NCI-H774 (cell line): Measurements from ENCODE around the gene BACH1.

ENCODE experiments used
- DNase-seq: peaks from one replicate; lab custom pipeline; 2025; lab: John Stamatoyannopoulos, UW

BACH1 gene

GRCh38 chr21:29293495-29293894 is 5.2 kb upstream of the BACH1 start:
- DNase-seq = no peak

GRCh38 chr21:29295066-29295650 is 3.6 kb upstream of the BACH1 start:
- DNase-seq = no peak

GRCh38 chr21:29296446-29296845 is 2.3 kb upstream of the BACH1 start:
- no peak for DNase-seq

GRCh38 chr21:29297483-29298347 is 1.0 kb upstream of the BACH1 start:
- no peak for DNase-seq

GRCh38 chr21:29299046-29299915 is 559 bp downstream of the BACH1 start:
- peak; percentile 37 for DNase-seq

- peak; percentile 49 for DNase-seq
Observed at GRCh38 chr21:29299916-29300806, 1.4 kb downstream of the BACH1 start.

- DNase-seq = no peak
Observed at GRCh38 chr21:29300807-29301138, 2.1 kb downstream of the BACH1 start.

GRCh38 chr21:29301691-29302090 is 3.0 kb downstream of the BACH1 start:
- no peak for DNase-seq

- no peak for DNase-seq
Observed at GRCh38 chr21:29302359-29302875, 3.7 kb downstream of the BACH1 start.

- DNase-seq = no peak
Observed at GRCh38 chr21:29303288-29303687, 4.6 kb downstream of the BACH1 start.

- no peak for DNase-seq
Observed at GRCh38 chr21:29304597-29304996, 5.9 kb downstream of the BACH1 start.

GRCh38 chr21:29305068-29305467 is 6.3 kb downstream of the BACH1 start:
- no peak for DNase-seq

- no peak for DNase-seq
Observed at GRCh38 chr21:29305561-29305960, 6.8 kb downstream of the BACH1 start.

GRCh38 chr21:29306920-29307319 is 8.2 kb downstream of the BACH1 start:
- no peak for DNase-seq

- DNase-seq = no peak
Observed at GRCh38 chr21:29307718-29308455, 9.2 kb downstream of the BACH1 start.

- no peak for DNase-seq
Observed at GRCh38 chr21:29308456-29308783, 9.7 kb downstream of the BACH1 start.

- DNase-seq = no peak
Observed at GRCh38 chr21:29309703-29310102, 11.0 kb downstream of the BACH1 start.

- DNase-seq = no peak
Observed at GRCh38 chr21:29311802-29312201, 13.1 kb downstream of the BACH1 start.

- DNase-seq = no peak
Observed at GRCh38 chr21:29312981-29313380, 14.3 kb downstream of the BACH1 start.

- DNase-seq = no peak
Observed at GRCh38 chr21:29313662-29314408, 15.1 kb downstream of the BACH1 start.
